Subcutaneous abdominal adipose tissue (tissue), 5 donors: Measurements from ENCODE around the gene GRID1.

Experiments used
- H3K27ac ChIP-seq: one replicate; pipeline ENCODE4 v1.7.0; 2013; ENCODE audit warnings: low read depth, mild to moderate bottlenecking, inconsistent platforms, low read length, moderate library complexity
- H3K27me3 ChIP-seq, 5 donors: one replicate each; pipeline ENCODE4 v1.7.0; 2013; ENCODE audit warnings: low read length in 5 of 5, inconsistent platforms in 1 of 5; ENCODE audit not compliant: control insufficient read depth in 5 of 5, insufficient read depth in 4 of 5
- H3K36me3 ChIP-seq, 5 donors: one replicate each; pipeline ENCODE4 v1.7.0; 2013; ENCODE audit warnings: low read length in 5 of 5; ENCODE audit not compliant: control insufficient read depth in 5 of 5, insufficient read depth in 5 of 5
- H3K4me1 ChIP-seq, 5 donors: one replicate each; pipeline ENCODE4 v1.7.0; 2013; ENCODE audit warnings: low read length in 5 of 5, mild to moderate bottlenecking in 3 of 5, moderate library complexity in 1 of 5; ENCODE audit not compliant: control insufficient read depth in 5 of 5, insufficient read depth in 5 of 5
- H3K4me3 ChIP-seq, 5 donors: one replicate each; pipeline ENCODE4 v1.7.0; 2013; ENCODE audit warnings: low read length in 5 of 5, low read depth in 1 of 5
- H3K9ac ChIP-seq, 5 donors: one replicate each; pipeline ENCODE4 v1.7.0; 2013; ENCODE audit warnings: low read length in 5 of 5, mild to moderate bottlenecking in 4 of 5, moderate library complexity in 3 of 5
- H3K9me3 ChIP-seq, 5 donors: one replicate each; pipeline ENCODE4 v1.7.0; 2013; ENCODE audit warnings: low read length in 5 of 5; ENCODE audit not compliant: control insufficient read depth in 5 of 5
- donor health status: healthy.
- donor health status: healthy.
- donor health status: healthy.
- donor health status: healthy.
- donor health status: healthy.

Gene GRID1

GRCh38 chr10:86188796-86189558, 177.6 kb downstream of the GRID1 start:
- Histone ChIP-seq H3K36me3 (no peaks in the 10 kb centered on the region), H3K4me1 (peaks cover 0 to 7% (median 4%) of the 10 kb centered on the region in 5 donors), H3K9me3 (peaks cover 0 to 7% (median 0%) of the 10 kb centered on the region in 5 donors), H3K9ac (no peak overlapping the region), H3K4me3 (no peak overlapping the region), H3K27me3 (peaks cover 0 to 3% (median 0%) of the 10 kb centered on the region in 5 donors), H3K27ac (no peak overlapping the region)

DNA sequence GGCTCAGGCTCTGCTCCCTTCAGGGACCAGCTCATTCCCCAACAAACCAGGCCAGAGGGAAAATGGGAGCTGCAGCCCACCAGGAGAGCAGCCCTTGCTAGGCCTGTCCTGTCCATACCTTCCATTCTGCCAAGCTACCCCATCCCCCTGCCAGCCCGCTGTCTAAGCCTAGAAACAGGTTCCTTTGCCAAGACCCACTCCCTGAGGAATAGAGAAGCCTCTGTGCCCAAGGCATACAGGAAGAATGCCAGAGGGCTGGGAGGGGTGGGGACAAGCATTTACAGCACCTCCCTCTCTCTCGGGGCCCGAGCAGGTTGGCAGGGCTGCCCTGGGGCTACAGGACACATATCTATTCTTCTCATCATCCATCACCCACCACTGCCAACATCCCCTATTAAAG, 178.3 kb downstream of the GRID1 start:
- Histone ChIP-seq H3K4me1 (peaks cover 0 to 7% (median 4%) of the 10 kb centered on the region in 5 donors), H3K9ac (no peak overlapping the region), H3K36me3 (no peaks in the 10 kb centered on the region), H3K4me3 (no peak overlapping the region), H3K27ac (no peak overlapping the region), H3K27me3 (peaks cover 0 to 3% (median 0%) of the 10 kb centered on the region in 5 donors), H3K9me3 (peaks cover 0 to 7% (median 0%) of the 10 kb centered on the region in 5 donors)

DNA sequence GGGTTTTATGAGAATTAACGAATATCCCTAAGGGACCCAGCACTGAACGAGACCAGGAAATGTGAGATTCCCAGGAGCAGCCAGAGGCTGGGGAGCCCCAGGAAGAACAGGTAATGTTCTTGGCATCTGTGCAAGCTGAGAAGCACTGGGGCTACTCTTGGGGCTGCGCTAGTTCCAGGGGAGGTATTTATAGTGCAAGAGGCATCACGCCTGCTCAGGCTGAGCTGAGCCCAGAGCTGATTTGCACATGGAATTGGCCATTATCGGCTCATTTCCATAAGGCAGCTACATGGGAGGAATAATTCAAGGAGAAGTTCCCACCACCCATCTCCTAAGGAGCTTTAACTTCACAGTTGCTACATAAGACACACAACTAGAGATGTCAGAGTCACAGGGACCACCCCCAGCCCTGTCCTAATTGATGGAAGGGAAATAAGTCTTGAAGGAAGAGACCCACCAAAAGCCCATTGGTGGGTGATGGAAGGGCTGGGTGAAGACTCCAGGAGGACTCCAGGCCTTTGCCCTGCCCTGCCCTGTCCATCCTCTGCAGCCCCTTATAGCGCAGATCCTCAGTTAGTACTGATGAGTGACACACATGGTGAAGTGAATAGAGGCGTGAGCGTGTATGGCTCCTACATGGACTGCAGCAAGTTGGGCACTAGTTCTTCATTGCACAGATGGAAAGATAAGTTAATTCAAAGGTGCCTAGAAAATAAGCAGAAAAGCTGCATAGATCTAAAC, 178.9 kb downstream of the GRID1 start:
- Histone ChIP-seq H3K27me3 (peaks cover 0 to 3% (median 0%) of the 10 kb centered on the region in 5 donors), H3K4me1 (peaks cover 0 to 7% (median 4%) of the 10 kb centered on the region in 5 donors), H3K9me3 (peaks cover 0 to 7% (median 0%) of the 10 kb centered on the region in 5 donors), H3K9ac (no peak overlapping the region), H3K4me3 (no peak overlapping the region), H3K36me3 (no peaks in the 10 kb centered on the region), H3K27ac (no peak overlapping the region)

GRCh38 chr10:86186633-86187032, 180.0 kb downstream of the GRID1 start:
- Histone ChIP-seq H3K9ac (no peak overlapping the region), H3K4me3 (no peak overlapping the region), H3K27me3 (peaks cover 0 to 3% (median 2%) of the 10 kb centered on the region in 5 donors), H3K27ac (no peak overlapping the region), H3K4me1 (peaks cover 0 to 7% (median 4%) of the 10 kb centered on the region in 5 donors), H3K36me3 (no peaks in the 10 kb centered on the region), H3K9me3 (peaks cover 0 to 7% (median 0%) of the 10 kb centered on the region in 5 donors)

GRCh38 chr10:86182595-86182994, 184.0 kb downstream of the GRID1 start:
- Histone ChIP-seq H3K27me3 (peaks cover 0 to 8% (median 2%) of the 10 kb centered on the region in 5 donors), H3K4me3 (no peak overlapping the region), H3K27ac (no peak overlapping the region), H3K9me3 (peaks cover 0 to 7% (median 0%) of the 10 kb centered on the region in 5 donors), H3K9ac (no peak overlapping the region), H3K36me3 (no peaks in the 10 kb centered on the region), H3K4me1 (no peaks in the 10 kb centered on the region)

DNA sequence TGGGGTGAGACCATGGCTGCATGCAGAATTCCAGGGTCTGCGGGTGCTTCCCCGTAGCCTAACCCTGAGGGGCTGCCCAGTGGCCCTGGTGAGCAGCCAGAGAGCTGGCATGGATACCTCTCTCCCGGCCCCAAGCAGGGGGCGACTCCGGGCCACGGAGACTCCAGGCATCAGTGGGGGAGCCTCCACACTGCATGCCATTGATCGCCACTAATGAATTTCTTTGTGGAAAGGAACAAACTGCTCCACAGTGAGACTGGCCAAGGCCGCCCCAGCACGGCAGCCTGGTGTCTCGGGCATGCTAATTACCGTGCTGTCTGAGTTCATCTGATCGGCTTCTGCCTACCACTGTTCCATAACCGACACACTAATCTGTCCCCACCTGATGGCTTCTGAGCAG, 184.4 kb downstream of the GRID1 start:
- Histone ChIP-seq H3K4me3 (no peak overlapping the region), H3K27ac (no peak overlapping the region), H3K27me3 (peaks cover 0 to 8% (median 2%) of the 10 kb centered on the region in 5 donors), H3K9me3 (peaks cover 0 to 7% (median 0%) of the 10 kb centered on the region in 5 donors), H3K4me1 (no peaks in the 10 kb centered on the region), H3K36me3 (no peaks in the 10 kb centered on the region), H3K9ac (no peak overlapping the region)

- H3K36me3 ChIP-seq, result no peaks in the 10 kb centered on the region
- no peak overlapping the region for H3K9ac ChIP-seq
- H3K4me1 ChIP-seq, result no peaks in the 10 kb centered on the region
- peaks cover 0 to 4% (median 0%) of the 10 kb centered on the region in 5 donors for H3K9me3 ChIP-seq
- H3K27ac ChIP-seq, result no peak overlapping the region
- H3K4me3 ChIP-seq, result no peak overlapping the region
- peaks cover 0 to 14% (median 3%) of the 10 kb centered on the region in 5 donors for H3K27me3 ChIP-seq
These were observed 185.7 kb downstream of the GRID1 start for GRCh38 chr10:86180861-86181260.

DNA sequence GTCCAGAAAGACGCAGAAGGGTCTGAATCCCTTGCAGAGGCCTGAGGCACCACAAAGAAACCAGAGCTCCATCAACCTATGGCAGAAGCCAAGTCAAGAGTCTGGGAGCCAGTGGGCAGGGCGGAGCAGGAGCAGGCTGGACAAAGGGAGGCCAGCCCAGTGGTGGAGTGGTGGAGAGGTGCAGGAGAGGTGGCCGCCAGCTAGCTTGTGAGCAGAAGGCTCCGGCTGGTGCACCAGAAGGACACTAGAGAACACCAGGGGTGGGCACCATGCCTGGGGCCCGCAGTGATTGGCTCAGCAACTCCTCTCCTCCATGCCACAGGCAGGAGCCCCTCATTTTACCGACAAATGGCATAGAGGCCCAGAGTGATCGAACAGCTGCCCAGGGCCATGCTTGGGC, 186.6 kb downstream of the GRID1 start:
- H3K4me3 ChIP-seq, result no peak overlapping the region

DNA sequence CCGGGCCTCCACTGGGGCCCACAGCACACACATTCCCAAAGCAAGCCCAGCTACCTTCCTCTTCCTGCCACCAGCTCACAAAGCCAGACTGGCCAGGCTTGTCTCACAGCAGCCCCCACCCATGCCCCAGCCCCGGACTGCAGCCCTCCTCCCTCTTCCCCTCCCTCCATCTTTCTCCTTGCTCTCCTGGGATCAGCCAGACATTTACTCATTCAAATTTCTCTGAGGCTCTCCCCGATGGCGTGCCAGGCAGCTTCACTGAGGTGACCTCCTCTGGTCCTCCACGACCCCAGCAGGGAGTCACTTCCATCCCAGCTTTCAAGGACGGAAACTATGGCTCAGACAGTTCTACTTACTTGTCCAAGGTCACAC, 187.5 kb downstream of the GRID1 start:
- Histone ChIP-seq H3K27ac (no peak overlapping the region), H3K36me3 (no peaks in the 10 kb centered on the region), H3K4me1 (no peaks in the 10 kb centered on the region)

More for the DNA sequence above, 186.6 kb downstream of the GRID1 start:
- H3K4me1 ChIP-seq, result no peaks in the 10 kb centered on the region
- no peak overlapping the region for H3K9ac ChIP-seq
- H3K9me3 ChIP-seq, result no peaks in the 10 kb centered on the region
- no peaks in the 10 kb centered on the region for H3K36me3 ChIP-seq
- H3K27me3 ChIP-seq, result peaks cover 0 to 14% (median 3%) of the 10 kb centered on the region in 5 donors
- no peak overlapping the region for H3K27ac ChIP-seq

More for the DNA sequence above, 187.5 kb downstream of the GRID1 start:
- H3K9me3 ChIP-seq, result no peaks in the 10 kb centered on the region
- H3K27me3 ChIP-seq, result peaks cover 0 to 14% (median 3%) of the 10 kb centered on the region in 5 donors
- no peak overlapping the region for H3K4me3 ChIP-seq
- no peak overlapping the region for H3K9ac ChIP-seq
